ENCODE results near the gene FERMT1. TPM values are rescaled to one million over a fixed set of nuclear protein-coding genes. Genes with fewer than 3 reads are reported as not detected.

Gene FERMT1
- total and polyA plus RNA-seq, 2 of the 4 experiments (the other 2 are of a cell fraction), result 1.8 to 2.3 TPM

DNA sequence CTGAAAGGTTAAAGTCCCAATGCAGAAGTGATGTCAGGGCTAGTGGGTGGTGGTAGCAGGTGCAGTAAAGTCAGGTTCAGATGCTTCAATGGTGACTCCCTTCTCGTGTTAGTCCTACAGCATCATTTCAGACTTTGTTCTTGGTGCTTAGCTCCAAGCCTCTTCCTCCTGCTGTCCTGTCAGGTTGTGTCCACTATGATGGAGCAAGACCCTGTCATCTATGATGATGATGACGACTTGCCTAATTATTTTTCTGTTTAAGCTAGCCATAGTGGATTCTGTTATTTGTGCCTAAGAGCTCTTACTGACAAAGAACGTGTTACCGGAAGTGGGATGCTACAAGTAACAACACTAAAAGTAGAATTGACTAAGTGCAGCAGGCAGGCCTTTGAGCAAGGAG, 5.0 kb upstream of the FERMT1 start:
- no peaks in the 10 kb centered on the region; the same call in 1 of the 2 replicates for H3K9me1 ChIP-seq (ENCODE audit: insufficient read depth, low read length)
- H4K5ac ChIP-seq (ENCODE audit: low read depth, low read length), result no peak overlapping the region
- H2AFZ ChIP-seq (replicated peaks; ENCODE audit: low read length, poor library complexity), result no peak overlapping the region
- peaks cover 4% of the 10 kb centered on the region; the same call in 1 of the 2 replicates for H3K27me3 ChIP-seq (ENCODE audit: control insufficient read depth, insufficient read depth, low read length)
- in situ Hi-C loops (cut with MboI; ENCODE audit: low sequenced_read_pairs) (no loop called here), dilution Hi-C loops (cut with HindIII; ENCODE audit: low sequenced_read_pairs, unreplicated experiment) (no loop called here), intact Hi-C loops (cut with micrococcal nuclease) (no loop called here)
- no peak overlapping the region for H4K91ac ChIP-seq (ENCODE audit: insufficient read depth, low read depth, low read length)
- TF ChIP-seq CHD1 (IDR thresholded peaks at IDR 0.05; ENCODE audit: low read depth, low read length) (no peak), RAD21 (IDR thresholded peaks at IDR 0.05; ENCODE audit: low read length) (no peak), SMC3 (IDR thresholded peaks at IDR 0.05; ENCODE audit: low read depth, low read length) (no peak), FOS (IDR thresholded peaks at IDR 0.05; ENCODE audit: low read depth, low read length) (no peak), NFE2L2 (IDR thresholded peaks at IDR 0.05; ENCODE audit: low read depth, low read length) (no peak), MXI1 (IDR thresholded peaks at IDR 0.05; ENCODE audit: borderline replicate concordance, low read depth, low read length) (no peak), BHLHE40 (IDR thresholded peaks at IDR 0.05; ENCODE audit: low read depth, low read length) (no peak), CEBPB (IDR thresholded peaks at IDR 0.05; ENCODE audit: low read depth, low read length) (no peak), MAZ (IDR thresholded peaks at IDR 0.05; ENCODE audit: borderline replicate concordance, low read depth, low read length) (no peak), RFX5 (IDR thresholded peaks at IDR 0.05; ENCODE audit: low read depth, low read length) (no peak), RCOR1 (IDR thresholded peaks at IDR 0.05; ENCODE audit: insufficient replicate concordance, low read length) (no peak), MAFK (IDR thresholded peaks at IDR 0.05; ENCODE audit: low read depth, low read length) (no peak), POLR2A (IDR thresholded peaks at IDR 0.05; ENCODE audit: low read depth, low read length) (no peak)
- TF ChIP-seq, protein P1, sequence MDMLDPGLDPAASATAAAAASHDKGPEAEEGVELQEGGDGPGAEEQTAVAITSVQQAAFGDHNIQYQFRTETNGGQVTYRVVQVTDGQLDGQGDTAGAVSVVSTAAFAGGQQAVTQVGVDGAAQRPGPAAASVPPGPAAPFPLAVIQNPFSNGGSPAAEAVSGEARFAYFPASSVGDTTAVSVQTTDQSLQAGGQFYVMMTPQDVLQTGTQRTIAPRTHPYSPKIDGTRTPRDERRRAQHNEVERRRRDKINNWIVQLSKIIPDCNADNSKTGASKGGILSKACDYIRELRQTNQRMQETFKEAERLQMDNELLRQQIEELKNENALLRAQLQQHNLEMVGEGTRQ (IDR thresholded peaks at IDR 0.05; ENCODE audit: low read depth, low read length), result no peak
- TF ChIP-seq, protein P2, sequence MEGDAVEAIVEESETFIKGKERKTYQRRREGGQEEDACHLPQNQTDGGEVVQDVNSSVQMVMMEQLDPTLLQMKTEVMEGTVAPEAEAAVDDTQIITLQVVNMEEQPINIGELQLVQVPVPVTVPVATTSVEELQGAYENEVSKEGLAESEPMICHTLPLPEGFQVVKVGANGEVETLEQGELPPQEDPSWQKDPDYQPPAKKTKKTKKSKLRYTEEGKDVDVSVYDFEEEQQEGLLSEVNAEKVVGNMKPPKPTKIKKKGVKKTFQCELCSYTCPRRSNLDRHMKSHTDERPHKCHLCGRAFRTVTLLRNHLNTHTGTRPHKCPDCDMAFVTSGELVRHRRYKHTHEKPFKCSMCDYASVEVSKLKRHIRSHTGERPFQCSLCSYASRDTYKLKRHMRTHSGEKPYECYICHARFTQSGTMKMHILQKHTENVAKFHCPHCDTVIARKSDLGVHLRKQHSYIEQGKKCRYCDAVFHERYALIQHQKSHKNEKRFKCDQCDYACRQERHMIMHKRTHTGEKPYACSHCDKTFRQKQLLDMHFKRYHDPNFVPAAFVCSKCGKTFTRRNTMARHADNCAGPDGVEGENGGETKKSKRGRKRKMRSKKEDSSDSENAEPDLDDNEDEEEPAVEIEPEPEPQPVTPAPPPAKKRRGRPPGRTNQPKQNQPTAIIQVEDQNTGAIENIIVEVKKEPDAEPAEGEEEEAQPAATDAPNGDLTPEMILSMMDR (conservative IDR thresholded peaks at IDR 0.05; ENCODE audit: low read depth, low read length), result no peak
- TF ChIP-seq, protein P3, sequence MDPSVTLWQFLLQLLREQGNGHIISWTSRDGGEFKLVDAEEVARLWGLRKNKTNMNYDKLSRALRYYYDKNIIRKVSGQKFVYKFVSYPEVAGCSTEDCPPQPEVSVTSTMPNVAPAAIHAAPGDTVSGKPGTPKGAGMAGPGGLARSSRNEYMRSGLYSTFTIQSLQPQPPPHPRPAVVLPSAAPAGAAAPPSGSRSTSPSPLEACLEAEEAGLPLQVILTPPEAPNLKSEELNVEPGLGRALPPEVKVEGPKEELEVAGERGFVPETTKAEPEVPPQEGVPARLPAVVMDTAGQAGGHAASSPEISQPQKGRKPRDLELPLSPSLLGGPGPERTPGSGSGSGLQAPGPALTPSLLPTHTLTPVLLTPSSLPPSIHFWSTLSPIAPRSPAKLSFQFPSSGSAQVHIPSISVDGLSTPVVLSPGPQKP (IDR thresholded peaks at IDR 0.05; ENCODE audit: borderline replicate concordance, low read depth, low read length), result no peak
- no peak overlapping the region for H3K23ac ChIP-seq (ENCODE audit: low read depth, low read length)
- no peak overlapping the region for H4K8ac ChIP-seq (ENCODE audit: low read depth in 2 of 2, low read length in 2 of 2)
- H3K4me3 ChIP-seq (ENCODE audit: insufficient read depth, low read depth, low read length), result no peak overlapping the region
- H3K18ac ChIP-seq (ENCODE audit: low read depth, low read length), result no peak overlapping the region
- H3K9ac ChIP-seq (ENCODE audit: low read depth, low read length), result no peak overlapping the region
- DNase-seq (no peak), ATAC-seq (ENCODE audit: low read depth) (no peak)
- H2AK9ac ChIP-seq (replicated peaks; ENCODE audit: low read depth, low read length, poor library complexity), result no peak overlapping the region
- no peak overlapping the region for H3K56ac ChIP-seq (ENCODE audit: extremely low read depth, insufficient read depth, low read length)
- CTCF ChIA-PET, result interaction anchor here (0.7 kb wide), 1 partner anchor 10 kb away, joined by 3 read pairs; no protein-coding TSS in a partner anchor
- H2BK120ac ChIP-seq (ENCODE audit: low read depth, low read length), result no peak overlapping the region
- H3K4ac ChIP-seq (ENCODE audit: low read depth, low read length), result no peak overlapping the region
- no peak overlapping the region for H2BK20ac ChIP-seq (ENCODE audit: low read depth, low read length)
- peaks cover 3% of the 10 kb centered on the region; the same call in 1 of the 2 replicates for H3K4me1 ChIP-seq (ENCODE audit: control insufficient read depth, insufficient read depth, low read length)
- WGBS, 2 experiments (ENCODE audit: extremely low coverage in 2 of 2, insufficient read length in 1 of 2), result no CpG with 5 or more reads among the region's 4 CpGs
- H3K14ac ChIP-seq (replicated peaks; ENCODE audit: low read depth, low read length), result no peak overlapping the region
- H2AK5ac ChIP-seq (ENCODE audit: low read depth, low read length), result no peak overlapping the region
- no TSS peak for BruUV-seq (replicated peaks)
- H3K79me1 ChIP-seq (ENCODE audit: low read depth in 1 of 2, low read length in 2 of 2), result no peaks in the 10 kb centered on the region
- POLR2A ChIA-PET (ENCODE audit: unreplicated experiment), result no interaction called here
- H3K4me2 ChIP-seq (ENCODE audit: low read depth, low read length), result no peak overlapping the region
- H3K9me3 ChIP-seq (ENCODE audit: control insufficient read depth, insufficient read depth, low read length), result no peaks in the 10 kb centered on the region
- no peak overlapping the region for H2BK5ac ChIP-seq (ENCODE audit: low read depth, low read length, poor library complexity, severe bottlenecking)
- no peaks in the 10 kb centered on the region for H3K36me3 ChIP-seq (ENCODE audit: control insufficient read depth, insufficient read depth, low read length)
- H3K27ac ChIP-seq (ENCODE audit: insufficient read depth, low read length), result no peak overlapping the region
- H2BK15ac ChIP-seq (ENCODE audit: low read depth, low read length), result no peak overlapping the region
- H4K20me1 ChIP-seq (ENCODE audit: insufficient read depth, low read length), result no peaks in the 10 kb centered on the region
